Lower lobe of right lung (tissue), 2 donors: ENCODE measurements around the gene KMT2B. TPM values are rescaled to one million over a fixed set of nuclear protein-coding genes. Genes with fewer than 3 reads are reported as not detected.

ENCODE experiments used
- ATAC-seq, 2 donors: fragments of 200-7000 bp; cut with Tn5 transposase; one replicate each; pipeline ENCODE4 v1.9.1; 2020 to 2022; ENCODE audit warnings: mild to moderate bottlenecking in 2 of 2, moderate library complexity in 2 of 2
- DNase-seq: peaks from one replicate; pipeline ENCODE4 v3.0.0-alpha.2; 2020
- H3K27ac ChIP-seq: fragments of 200-600 bp; one replicate; pipeline ENCODE4 v1.8.0; 2022
- H3K27me3 ChIP-seq: fragments of 200-600 bp; one replicate; pipeline ENCODE4 v1.8.0; 2022; ENCODE audit warnings: low read depth
- H3K36me3 ChIP-seq: fragments of 200-600 bp; one replicate; pipeline ENCODE4 v1.8.0; 2022; ENCODE audit warnings: mild to moderate bottlenecking
- H3K4me1 ChIP-seq: fragments of 200-600 bp; one replicate; pipeline ENCODE4 v1.8.0; 2022
- H3K4me3 ChIP-seq: fragments of 200-600 bp; one replicate; pipeline ENCODE4 v1.8.0; 2022; ENCODE audit warnings: mild to moderate bottlenecking
- H3K9me3 ChIP-seq: fragments of 200-600 bp; one replicate; pipeline ENCODE4 v1.8.0; 2022
- intact Hi-C: fragments of 100-400 bp; cut with DNase I; formaldehyde crosslinking; loops from one replicate; pipeline ENCODE4 v1.11.0; 2022
- total RNA-seq: library from RNA; stranded (reverse); fragmentation: NEBNext Ultra II Directional; extraction: Animal tissue kit (Norgen Biotek cat#: 25700); gene quantifications from one replicate; pipeline ENCODE4 v1.2.1, GENCODE V29; 2021
- TF ChIP-seq, protein P1 (sequence below): fragments of 200-600 bp; IDR thresholded peaks from one replicate; pipeline ENCODE4 v1.8.0; 2022; ENCODE audit warnings: antibody characterized with exemption, mild to moderate bottlenecking
- donor health status: DM: no; HTN: yes; CAD: no; lungs with severe emphysema.

KMT2B gene
- total RNA-seq, 1 donor from 2014 or later: 37.2 TPM

DNA sequence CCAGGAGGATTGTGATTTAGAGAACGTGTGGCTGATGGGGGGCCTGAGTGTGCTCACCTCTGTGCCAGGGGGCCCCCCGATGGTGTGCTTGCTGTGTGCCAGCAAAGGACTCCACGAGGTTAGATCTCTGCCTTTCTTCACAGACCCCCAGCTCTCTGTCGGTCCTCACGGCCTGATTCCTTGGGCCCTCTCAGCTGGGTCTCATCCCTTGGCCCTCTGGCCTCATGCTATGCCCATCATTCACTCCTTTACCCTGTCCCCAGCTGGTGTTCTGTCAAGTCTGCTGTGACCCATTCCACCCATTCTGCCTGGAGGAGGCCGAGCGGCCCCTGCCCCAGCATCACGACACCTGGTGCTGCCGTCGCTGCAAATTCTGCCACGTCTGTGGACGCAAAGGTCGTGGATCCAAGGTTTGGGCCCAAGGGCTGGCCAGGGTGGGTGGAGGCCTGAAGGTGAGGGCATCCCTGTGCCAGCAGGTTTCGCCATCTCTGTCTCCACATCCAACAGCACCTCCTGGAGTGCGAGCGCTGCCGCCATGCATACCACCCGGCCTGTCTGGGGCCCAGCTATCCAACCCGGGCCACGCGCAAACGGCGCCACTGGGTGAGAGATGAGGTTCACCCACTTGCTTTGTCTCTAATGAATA, 7.5 kb downstream of the KMT2B start:
- Histone ChIP-seq H3K36me3 (peaks cover 93% of the 10 kb centered on the region), H3K27me3 (no peaks in the 10 kb centered on the region), H3K9me3 (no peaks in the 10 kb centered on the region), H3K4me1 (no peaks in the 10 kb centered on the region), H3K27ac (no peak overlapping the region), H3K4me3 (no peak overlapping the region)
- intact Hi-C loops: no loop called here
- ATAC-seq (no peak), DNase-seq (no peak)
- TF ChIP-seq, protein P1, sequence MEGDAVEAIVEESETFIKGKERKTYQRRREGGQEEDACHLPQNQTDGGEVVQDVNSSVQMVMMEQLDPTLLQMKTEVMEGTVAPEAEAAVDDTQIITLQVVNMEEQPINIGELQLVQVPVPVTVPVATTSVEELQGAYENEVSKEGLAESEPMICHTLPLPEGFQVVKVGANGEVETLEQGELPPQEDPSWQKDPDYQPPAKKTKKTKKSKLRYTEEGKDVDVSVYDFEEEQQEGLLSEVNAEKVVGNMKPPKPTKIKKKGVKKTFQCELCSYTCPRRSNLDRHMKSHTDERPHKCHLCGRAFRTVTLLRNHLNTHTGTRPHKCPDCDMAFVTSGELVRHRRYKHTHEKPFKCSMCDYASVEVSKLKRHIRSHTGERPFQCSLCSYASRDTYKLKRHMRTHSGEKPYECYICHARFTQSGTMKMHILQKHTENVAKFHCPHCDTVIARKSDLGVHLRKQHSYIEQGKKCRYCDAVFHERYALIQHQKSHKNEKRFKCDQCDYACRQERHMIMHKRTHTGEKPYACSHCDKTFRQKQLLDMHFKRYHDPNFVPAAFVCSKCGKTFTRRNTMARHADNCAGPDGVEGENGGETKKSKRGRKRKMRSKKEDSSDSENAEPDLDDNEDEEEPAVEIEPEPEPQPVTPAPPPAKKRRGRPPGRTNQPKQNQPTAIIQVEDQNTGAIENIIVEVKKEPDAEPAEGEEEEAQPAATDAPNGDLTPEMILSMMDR: no peak

DNA sequence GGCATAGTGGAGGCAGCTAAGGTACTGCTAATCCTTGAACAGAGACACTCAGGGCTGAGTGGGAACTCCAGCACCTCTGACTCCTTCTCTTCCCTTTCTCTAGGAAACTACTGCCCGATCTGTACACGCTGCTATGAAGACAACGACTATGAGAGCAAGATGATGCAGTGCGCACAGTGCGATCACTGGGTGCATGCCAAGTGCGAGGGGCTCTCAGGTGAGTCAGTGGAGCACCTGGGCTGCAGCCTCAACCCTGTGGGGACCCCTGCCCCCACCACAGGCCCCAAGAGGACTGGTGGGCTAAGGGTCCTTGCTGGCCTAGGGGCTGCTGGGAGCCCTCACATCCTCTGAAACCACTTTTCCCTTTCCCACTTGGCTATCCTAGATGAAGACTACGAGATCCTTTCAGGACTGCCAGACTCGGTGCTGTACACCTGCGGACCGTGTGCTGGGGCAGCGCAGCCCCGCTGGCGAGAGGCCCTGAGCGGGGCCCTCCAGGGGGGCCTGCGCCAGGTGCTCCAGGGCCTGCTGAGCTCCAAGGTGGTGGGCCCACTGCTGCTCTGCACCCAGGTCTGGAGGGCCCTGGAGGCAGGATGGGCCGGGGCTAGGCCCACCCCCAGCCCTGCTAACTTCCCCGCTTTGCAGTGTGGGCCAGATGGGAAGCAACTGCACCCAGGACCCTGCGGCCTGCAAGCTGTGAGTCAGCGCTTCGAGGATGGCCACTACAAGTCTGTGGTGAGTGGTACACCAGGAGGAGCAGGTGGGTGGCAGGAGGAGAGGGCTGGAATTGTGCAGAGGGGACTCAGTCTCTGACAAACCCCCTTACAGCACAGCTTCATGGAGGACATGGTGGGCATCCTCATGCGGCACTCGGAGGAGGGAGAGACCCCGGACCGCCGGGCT, 9.5 kb downstream of the KMT2B start:
- DNase-seq: no peak
- ATAC-seq: no peak
- H3K36me3 ChIP-seq: peaks cover 100% of the 10 kb centered on the region
- H3K9me3 ChIP-seq: no peaks in the 10 kb centered on the region
- TF ChIP-seq, protein P1: no peak
- no peak overlapping the region for H3K4me3 ChIP-seq
- no peak overlapping the region for H3K27ac ChIP-seq
- intact Hi-C loops: no loop called here
- no peaks in the 10 kb centered on the region for H3K27me3 ChIP-seq
- H3K4me1 ChIP-seq: no peaks in the 10 kb centered on the region

DNA sequence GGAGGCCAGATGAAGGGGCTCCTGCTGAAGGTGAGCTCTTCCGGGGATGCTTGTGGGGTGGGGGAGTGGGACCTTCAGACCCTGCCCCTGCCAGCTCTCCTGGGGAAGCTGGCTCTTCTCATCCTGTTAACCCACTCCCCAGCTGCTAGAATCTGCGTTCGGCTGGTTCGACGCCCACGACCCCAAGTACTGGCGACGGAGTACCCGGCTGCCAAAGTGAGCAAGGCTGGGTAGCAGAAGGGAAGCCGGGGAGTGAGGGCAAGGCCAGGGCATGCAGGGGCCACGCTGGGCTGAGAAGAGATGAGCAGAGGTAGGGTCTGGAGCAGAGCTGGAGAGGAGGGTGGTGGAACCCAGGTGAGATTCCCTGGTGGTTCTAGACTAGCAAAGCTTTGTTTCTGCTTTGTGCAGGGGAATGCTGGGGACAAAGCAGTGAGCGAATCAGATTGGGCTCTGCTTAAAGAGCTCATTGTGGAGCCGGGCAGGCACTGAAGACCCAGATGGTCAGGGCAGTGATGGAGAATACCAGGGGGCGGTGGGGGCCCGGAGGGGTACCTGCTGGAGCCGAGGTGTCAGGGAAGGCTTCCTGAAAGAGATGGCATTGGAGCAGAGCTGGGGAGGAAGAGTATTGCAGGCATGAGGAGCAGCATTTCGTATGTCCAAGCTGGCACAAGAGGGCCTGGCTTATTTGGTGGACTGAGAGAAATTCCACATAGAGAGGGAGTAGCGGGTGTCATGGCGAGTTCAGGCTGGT, 10.3 kb downstream of the KMT2B start:
- H3K36me3 ChIP-seq: peaks cover 100% of the 10 kb centered on the region
- H3K4me3 ChIP-seq: no peak overlapping the region
- H3K9me3 ChIP-seq: no peaks in the 10 kb centered on the region
- intact Hi-C loops: no loop called here
- TF ChIP-seq, protein P1: no peak
- H3K27me3 ChIP-seq: no peaks in the 10 kb centered on the region
- no peak overlapping the region for H3K27ac ChIP-seq
- no peaks in the 10 kb centered on the region for H3K4me1 ChIP-seq
- DNase-seq: no peak
- no peak for ATAC-seq

DNA sequence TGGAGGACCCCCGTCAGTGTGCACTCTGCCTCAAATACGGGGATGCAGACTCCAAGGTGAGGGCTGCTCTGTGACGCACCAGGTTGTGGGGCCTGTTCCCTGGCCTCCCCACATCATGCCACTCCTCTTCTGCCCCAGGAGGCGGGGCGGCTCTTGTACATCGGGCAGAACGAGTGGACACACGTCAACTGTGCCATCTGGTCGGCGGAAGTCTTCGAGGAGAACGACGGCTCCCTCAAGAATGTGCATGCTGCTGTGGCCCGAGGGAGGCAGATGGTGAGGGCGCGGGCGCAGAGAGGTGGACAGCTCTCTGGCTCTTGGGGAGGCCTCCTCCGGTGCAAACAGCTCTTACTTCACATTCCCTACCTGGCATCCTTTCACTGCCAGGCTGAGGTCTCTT, 11.2 kb downstream of the KMT2B start:
- intact Hi-C loops: no loop called here
- Histone ChIP-seq H3K9me3 (no peaks in the 10 kb centered on the region), H3K27me3 (no peaks in the 10 kb centered on the region), H3K36me3 (peaks cover 100% of the 10 kb centered on the region), H3K4me3 (no peak overlapping the region), H3K27ac (no peak overlapping the region), H3K4me1 (no peaks in the 10 kb centered on the region)
- TF ChIP-seq, protein P1: no peak
- no peak for DNase-seq
- ATAC-seq: no peak

DNA sequence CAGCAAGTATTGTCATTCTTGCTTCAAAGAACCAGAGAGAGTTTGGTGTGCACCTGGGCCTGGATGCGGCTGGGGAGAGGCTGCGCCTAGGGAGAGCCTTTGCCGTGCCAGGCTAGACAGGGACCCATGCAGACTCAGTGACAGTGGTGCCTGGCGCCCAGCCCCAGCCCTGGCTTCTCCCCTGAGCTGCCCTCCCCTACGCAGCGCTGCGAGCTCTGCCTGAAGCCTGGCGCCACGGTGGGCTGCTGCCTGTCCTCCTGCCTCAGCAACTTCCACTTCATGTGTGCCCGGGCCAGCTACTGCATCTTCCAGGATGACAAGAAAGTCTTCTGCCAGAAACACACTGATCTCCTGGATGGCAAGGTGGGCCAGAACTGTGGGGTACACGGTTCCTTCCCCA, 12.0 kb downstream of the KMT2B start:
- ATAC-seq (no peak), DNase-seq (no peak)
- TF ChIP-seq, protein P1: no peak
- H3K4me3 ChIP-seq: no peak overlapping the region
- H3K27me3 ChIP-seq: no peaks in the 10 kb centered on the region
- intact Hi-C loops: no loop called here
- no peaks in the 10 kb centered on the region for H3K4me1 ChIP-seq
- H3K27ac ChIP-seq: no peak overlapping the region
- peaks cover 100% of the 10 kb centered on the region for H3K36me3 ChIP-seq
- no peaks in the 10 kb centered on the region for H3K9me3 ChIP-seq
